GM18498 (cell line): Measurements from ENCODE around the gene OR6Q1.
"Not testable (repeated sequence)": the region's sequence is repeated elsewhere in the genome, so short reads cannot be mapped to it uniquely, and the experiment has no call there.

Source experiments
- ATAC-seq: cut with Tn5 transposase; IDR thresholded peaks from one replicate; pipeline ENCODE4 v1.9.1; 2021; ENCODE audit warnings: mild to moderate bottlenecking, moderate library complexity; ENCODE audit not compliant: unreplicated experiment

Gene OR6Q1, protein sequence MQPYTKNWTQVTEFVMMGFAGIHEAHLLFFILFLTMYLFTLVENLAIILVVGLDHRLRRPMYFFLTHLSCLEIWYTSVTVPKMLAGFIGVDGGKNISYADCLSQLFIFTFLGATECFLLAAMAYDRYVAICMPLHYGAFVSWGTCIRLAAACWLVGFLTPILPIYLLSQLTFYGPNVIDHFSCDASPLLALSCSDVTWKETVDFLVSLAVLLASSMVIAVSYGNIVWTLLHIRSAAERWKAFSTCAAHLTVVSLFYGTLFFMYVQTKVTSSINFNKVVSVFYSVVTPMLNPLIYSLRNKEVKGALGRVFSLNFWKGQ

DNA sequence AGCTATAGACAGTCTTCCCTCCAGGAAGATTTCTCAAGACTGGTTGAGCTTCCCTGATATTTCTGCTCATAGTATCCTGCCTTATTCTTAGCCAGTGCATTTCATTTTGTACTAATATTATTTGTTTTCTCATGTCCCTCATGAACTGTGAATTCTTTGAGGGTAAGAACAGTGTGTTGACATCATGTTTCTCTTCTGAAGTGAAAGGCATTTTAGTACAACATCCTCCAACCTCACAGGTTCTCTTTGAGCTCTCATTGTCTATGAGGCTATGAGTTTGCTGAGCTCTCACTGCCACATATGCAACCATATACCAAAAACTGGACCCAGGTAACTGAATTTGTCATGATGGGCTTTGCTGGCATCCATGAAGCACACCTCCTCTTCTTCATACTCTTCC lies at the start of gene OR6Q1:
OR6Q1 (plus strand) TSS at position 301 of the 400 bp plus-strand sequence; CDS start at position 301, 0 bp downstream.
- ATAC-seq = no peak

GRCh38 chr11:57981536-57981935 lies 49.2 kb upstream of the OR6Q1 start:
- no peak for ATAC-seq

DNA sequence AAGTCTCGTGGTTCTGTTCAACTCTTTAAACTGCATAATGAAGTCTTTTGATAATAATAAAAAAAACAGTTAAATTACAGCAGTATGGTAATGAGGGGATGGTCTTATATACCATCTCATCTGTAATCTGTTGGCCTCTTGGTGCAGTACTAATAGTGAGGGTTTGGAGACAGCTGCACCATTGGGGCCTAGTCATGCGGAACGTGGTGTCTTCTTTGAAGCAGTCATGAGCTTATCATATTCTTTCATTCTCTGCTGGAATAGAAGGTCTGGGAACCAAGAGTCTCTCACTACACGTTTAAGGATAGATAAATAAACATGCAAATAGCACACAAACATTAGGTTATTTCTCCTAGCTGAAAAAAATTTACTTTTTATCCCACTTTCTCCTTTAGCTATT lies 48.0 kb upstream of the OR6Q1 start:
- ATAC-seq = no peak

GRCh38 chr11:57983191-57983590 lies 47.6 kb upstream of the OR6Q1 start:
- ATAC-seq = no peak

GRCh38 chr11:57999523-57999922 lies 31.2 kb upstream of the OR6Q1 start:
- not testable (repeated sequence) for ATAC-seq

DNA sequence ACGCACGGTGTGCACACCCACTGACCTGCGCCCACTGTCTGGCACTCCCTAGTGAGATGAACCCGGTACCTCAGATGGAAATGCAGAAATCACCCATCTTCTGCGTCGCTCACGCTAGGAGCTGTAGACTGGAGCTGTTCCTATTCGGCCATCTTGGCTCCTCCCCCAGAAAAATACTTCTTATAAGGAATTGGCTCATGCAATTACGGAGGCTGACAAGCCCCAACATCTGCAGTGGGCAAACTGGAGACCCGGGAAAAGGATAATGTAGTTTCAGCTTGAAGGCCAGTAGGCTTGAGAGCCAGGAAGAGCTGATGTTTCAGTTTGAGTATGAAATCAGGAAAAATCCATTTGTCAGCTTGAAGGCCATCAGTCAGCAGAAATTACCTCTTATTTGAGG lies 30.7 kb upstream of the OR6Q1 start:
- ATAC-seq = not testable (repeated sequence)

- ATAC-seq = no peak
Observed at GRCh38 chr11:58000699-58001098, 30.1 kb upstream of the OR6Q1 start.

DNA sequence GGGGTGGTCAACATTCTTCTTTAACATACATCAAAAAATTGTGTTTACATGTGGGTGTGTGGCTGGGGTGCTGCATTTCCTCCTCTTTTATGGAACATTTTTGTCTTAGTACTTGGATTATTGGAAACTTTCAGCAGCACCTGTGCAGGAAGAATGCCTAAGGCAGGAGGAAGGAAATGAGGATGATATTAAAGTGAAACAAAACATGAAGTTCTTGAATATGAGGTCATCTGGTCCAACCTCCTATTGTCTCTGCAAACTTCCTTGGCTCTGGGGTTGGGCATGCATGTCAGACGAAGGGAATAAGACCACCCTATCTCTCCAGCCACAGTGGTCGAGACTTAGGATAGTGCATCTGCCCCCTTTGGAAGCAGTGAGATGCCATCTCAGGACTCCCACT lies 27.7 kb upstream of the OR6Q1 start:
- no peak for ATAC-seq

DNA sequence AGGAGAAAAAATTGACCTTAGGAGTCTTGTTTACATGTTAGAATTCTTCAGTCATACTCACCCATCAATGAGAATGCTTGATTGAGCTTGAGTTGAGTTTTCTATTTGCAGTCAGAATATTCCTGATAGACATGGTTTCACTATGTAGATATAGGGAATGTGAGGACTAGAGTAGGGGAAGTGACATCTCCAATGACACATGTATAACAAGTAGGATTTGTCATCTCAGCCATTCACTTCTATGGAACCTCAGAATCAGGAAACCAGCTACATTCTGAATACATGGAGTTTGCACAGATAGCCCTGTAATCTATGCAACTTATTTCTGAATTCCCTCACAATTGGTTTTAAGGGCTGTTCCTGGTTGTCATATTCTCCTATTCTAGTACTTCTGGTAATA lies 27.2 kb upstream of the OR6Q1 start:
- ATAC-seq = no peak

GRCh38 chr11:58004664-58005063 lies 26.1 kb upstream of the OR6Q1 start:
- no peak for ATAC-seq

DNA sequence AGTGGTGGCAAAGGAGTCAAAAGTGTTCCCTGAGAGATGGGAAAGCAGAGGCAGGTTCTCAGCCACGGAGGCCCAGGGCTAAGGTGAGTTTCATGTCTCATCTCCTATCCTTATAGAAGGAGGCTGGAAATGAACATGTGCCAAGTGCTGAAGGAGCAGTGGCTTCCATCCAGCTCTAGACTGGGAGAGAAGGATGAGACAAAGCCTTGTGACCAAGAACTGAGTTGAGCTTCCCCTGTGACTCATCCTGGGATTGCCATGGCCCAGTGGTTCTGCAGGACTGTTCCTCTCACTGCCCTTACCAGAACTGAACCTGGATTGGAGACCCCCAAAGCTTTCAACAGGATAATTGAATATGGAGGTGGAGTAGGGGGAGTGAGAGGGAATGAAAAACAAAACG lies 23.8 kb upstream of the OR6Q1 start:
- no peak for ATAC-seq

GRCh38 chr11:58011771-58012170 lies 19.0 kb upstream of the OR6Q1 start:
- ATAC-seq = no peak

GRCh38 chr11:58023435-58023931 lies 7.3 kb upstream of the OR6Q1 start, which contains the start of gene OR9Q1:
Gene OR9Q1 (plus strand): TSS chr11:58023881. CDS start chr11:58179445, 155,564 bp downstream.
- no peak for ATAC-seq

- ATAC-seq = no peak
Observed at GRCh38 chr11:58024601-58025091, 6.1 kb upstream of the OR6Q1 start.

- ATAC-seq = no peak
Observed at GRCh38 chr11:58027341-58027740, 3.4 kb upstream of the OR6Q1 start.

GRCh38 chr11:58028687-58029411 lies 1.9 kb upstream of the OR6Q1 start:
- ATAC-seq = no peak

- no peak for ATAC-seq
Observed at GRCh38 chr11:58034471-58034870, 3.7 kb downstream of the OR6Q1 start.

DNA sequence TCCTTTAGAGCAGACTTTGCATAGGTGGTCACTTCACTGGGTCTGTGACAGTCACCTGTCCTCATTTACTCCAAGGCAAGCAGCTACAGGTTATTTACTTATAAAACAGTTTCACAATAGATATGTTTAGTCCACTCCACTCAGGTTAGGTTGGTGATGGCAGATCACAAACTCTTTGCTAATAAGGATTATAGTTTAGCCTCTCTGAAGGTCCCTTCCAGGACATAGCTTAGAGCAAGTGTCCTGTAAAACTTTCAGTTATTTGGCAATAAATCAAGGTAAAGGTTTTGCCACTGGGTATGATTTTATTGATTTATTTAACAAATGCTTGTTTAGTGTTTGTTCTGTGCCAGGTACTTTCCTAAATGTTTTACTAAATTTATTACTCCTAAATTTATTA lies 8.8 kb downstream of the OR6Q1 start:
- no peak for ATAC-seq

DNA sequence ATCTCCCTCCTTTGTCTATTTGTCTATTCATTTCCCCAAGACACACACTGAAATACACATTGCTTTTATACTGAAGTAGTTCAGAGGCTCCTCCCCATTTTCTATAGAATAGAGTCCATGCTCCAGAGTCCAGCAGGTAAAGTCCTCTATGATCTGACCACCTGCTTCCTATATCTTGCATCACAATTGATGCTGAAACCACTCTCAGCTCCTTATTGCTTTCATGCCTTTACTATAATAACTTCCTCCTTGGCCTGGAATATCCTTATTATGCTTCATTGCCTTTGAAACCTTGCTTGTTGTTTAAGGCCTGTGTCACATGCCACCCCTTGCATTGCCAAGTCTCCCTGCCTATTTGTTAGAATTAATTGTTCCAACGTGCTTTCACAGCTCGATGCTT lies 12.6 kb downstream of the OR6Q1 start:
- ATAC-seq = no peak

GRCh38 chr11:58046231-58046630 lies 15.5 kb downstream of the OR6Q1 start:
- ATAC-seq = no peak

DNA sequence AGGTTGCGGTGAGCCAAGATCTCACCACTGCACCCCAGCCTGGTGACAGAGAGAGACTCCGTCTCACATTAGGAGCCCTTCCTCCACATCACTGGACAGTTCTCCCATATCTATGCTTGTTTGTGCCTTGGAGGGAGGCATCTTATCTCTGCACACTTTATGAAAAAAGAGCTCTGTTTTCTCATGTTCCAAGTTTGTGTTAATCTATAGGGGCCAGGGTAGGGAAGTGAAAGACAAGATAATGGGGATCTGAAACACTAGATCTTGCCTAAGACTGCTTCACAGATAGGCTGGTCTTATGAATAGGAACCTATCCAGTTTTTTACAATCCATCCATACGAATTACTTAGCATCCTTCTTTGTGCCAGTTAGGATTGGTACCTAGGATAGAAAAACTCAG lies 17.1 kb downstream of the OR6Q1 start:
- no peak for ATAC-seq

- ATAC-seq = no peak
Observed at GRCh38 chr11:58055806-58056401, 25.2 kb downstream of the OR6Q1 start.
